Keratinocyte (primary cell): ENCODE measurements around the gene IL1RAPL2. TPM values are rescaled to one million over a fixed set of nuclear protein-coding genes. Genes with fewer than 3 reads are reported as not detected.

Experiments used
- DNase-seq: peaks from one replicate; pipeline ENCODE4 v3.0.0-alpha.2; 2011; ENCODE audit warnings: low read depth, missing footprints, low spot score
- FAIRE-seq: peaks from 2 replicates; lab custom pipeline; 2011; peaks lifted over from hg19 to GRCh38; lab: Jason Lieb, UNC
- H2AFZ ChIP-seq: 2 replicates; pipeline ENCODE4 v1.6.0; 2012; ENCODE audit warnings: low read length, control low read depth, inconsistent platforms; ENCODE audit not compliant: control insufficient read depth
- H3K27ac ChIP-seq: 2 replicates; pipeline ENCODE4 v1.5.1; 2011; ENCODE audit warnings: low read length; ENCODE audit not compliant: control insufficient read depth, insufficient read depth
- H3K27me3 ChIP-seq: 3 replicates; pipeline ENCODE4 v1.6.0; 2011; ENCODE audit warnings: low read length; ENCODE audit not compliant: control insufficient read depth, insufficient read depth; ENCODE audit errors: extremely low read depth
- H3K36me3 ChIP-seq, 2 experiments: 2 replicates in 1 of 2; 3 replicates in 1 of 2; pipeline ENCODE4 v1.5.1; 2011; ENCODE audit warnings: low read length in 2 of 2, mild to moderate bottlenecking in 1 of 2; ENCODE audit not compliant: control insufficient read depth in 2 of 2, insufficient read depth in 2 of 2; ENCODE audit errors: extremely low read depth in 1 of 2
- H3K4me1 ChIP-seq: 3 replicates; pipeline ENCODE4 v1.5.1; 2011; ENCODE audit warnings: low read length; ENCODE audit not compliant: control insufficient read depth, insufficient read depth; ENCODE audit errors: extremely low read depth
- H3K4me2 ChIP-seq: 3 replicates; pipeline ENCODE4 v1.6.0; 2011; ENCODE audit warnings: low read depth, low read length; ENCODE audit not compliant: control insufficient read depth, insufficient read depth; ENCODE audit errors: extremely low read depth
- H3K4me3 ChIP-seq, 3 experiments: fragments of 200-600 bp in 1 of 3; sonication (generic) in 1 of 3; 2 replicates in 2 of 3; 3 replicates in 1 of 3; pipeline ENCODE4 v1.5.1; 2011 to 2016; ENCODE audit warnings: low read length in 3 of 3, mild to moderate bottlenecking in 3 of 3, control low read depth in 2 of 3, inconsistent platforms in 1 of 3, low read depth in 1 of 3, mixed read lengths in 1 of 3, mixed run types in 1 of 3, moderate library complexity in 1 of 3; ENCODE audit not compliant: control insufficient read depth in 2 of 3, insufficient read depth in 2 of 3; ENCODE audit errors: extremely low read depth in 1 of 3
- H3K79me2 ChIP-seq: 2 replicates; pipeline ENCODE4 v1.6.0; 2012; ENCODE audit warnings: low read length; ENCODE audit not compliant: control insufficient read depth, insufficient read depth
- H3K9ac ChIP-seq: 3 replicates; pipeline ENCODE4 v1.6.0; 2011; ENCODE audit warnings: low read length; ENCODE audit not compliant: control insufficient read depth, insufficient read depth; ENCODE audit errors: extremely low read depth
- H3K9me1 ChIP-seq: 3 replicates; pipeline ENCODE4 v1.6.0; 2011; ENCODE audit warnings: low read length; ENCODE audit not compliant: control insufficient read depth, insufficient read depth; ENCODE audit errors: extremely low read depth
- H3K9me3 ChIP-seq: 2 replicates; pipeline ENCODE4 v1.5.1; 2012; ENCODE audit warnings: low read depth, low read length; ENCODE audit not compliant: control insufficient read depth
- H4K20me1 ChIP-seq: 3 replicates; pipeline ENCODE4 v1.6.0; 2011; ENCODE audit warnings: low read length; ENCODE audit not compliant: control insufficient read depth, insufficient read depth; ENCODE audit errors: extremely low read depth
- EZH2 ChIP-seq: IDR thresholded peaks from one replicate; pipeline ENCODE4 v1.6.1; 2012; ENCODE audit warnings: inconsistent platforms, mild to moderate bottlenecking, low read length, moderate library complexity
- dilution Hi-C: fragments of 300-500 bp; cut with MboI; formaldehyde crosslinking; loops from one replicate; pipeline ENCODE4 v1.7.0; 2020; ENCODE audit warnings: low sequenced_read_pairs; ENCODE audit not compliant: extremely low pct_ligation_motif_present
- polyA plus RNA-seq, 5 experiments: library from polyadenylated mRNA; depleted of rRNA in 3 of 5; stranded (reverse) in 3 of 5; stranded (forward) in 1 of 5; unstranded in 1 of 5; fragments of >200 nt; gene quantifications; 1 replicate in 1 of 5; 2 replicates in 3 of 5; 3 replicates in 1 of 5; pipeline versions ENCODE4 v1.2.1 to v1.2.3, GENCODE V29; 2011 to 2012; ENCODE audit warnings: missing spikeins in 2 of 5, low read depth in 1 of 5, low replicate concordance in 1 of 5
- TF ChIP-seq, protein P1 (sequence below), 3 experiments: IDR thresholded peaks in 1 of 3; conservative IDR thresholded peaks in 1 of 3; optimal IDR thresholded peaks in 1 of 3; 2 replicates in 2 of 3; 3 replicates in 1 of 3; pipeline versions ENCODE3 to v1.5.1; 2011; ENCODE audit warnings: low read length in 3 of 3, mild to moderate bottlenecking in 3 of 3, moderate library complexity in 2 of 3, control low read depth in 1 of 3, inconsistent platforms in 1 of 3; ENCODE audit not compliant: insufficient read depth in 2 of 3; ENCODE audit errors: extremely low read depth in 1 of 3

IL1RAPL2 gene
- polyA plus RNA-seq, 1 donor (not counting 4 experiments of a cell fraction or from before 2014, with no cell fraction given), result 0.24 TPM

DNA sequence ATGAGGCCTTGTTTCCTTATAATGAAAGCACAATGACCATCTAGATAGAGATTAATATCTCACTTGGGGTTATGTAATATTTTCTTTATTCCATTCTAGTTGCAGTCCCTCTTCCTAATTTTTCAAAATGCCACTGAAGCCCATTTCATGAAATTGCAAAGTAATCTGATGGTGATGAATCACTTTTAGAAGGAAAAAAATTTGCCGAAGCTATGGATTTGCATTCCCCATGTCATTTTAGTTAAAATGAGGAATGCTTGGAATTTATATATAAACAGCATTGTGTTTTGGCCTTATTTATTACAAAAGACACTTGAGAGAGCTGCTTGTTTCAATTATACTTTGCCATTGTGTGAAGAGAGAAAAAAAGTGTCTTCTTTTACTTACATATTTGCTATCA lies 896.2 kb downstream of the IL1RAPL2 start:
- Histone ChIP-seq H4K20me1 (no peaks in the 10 kb centered on the region), H3K4me3 (no peak overlapping the region), H3K27ac (no peak overlapping the region), H3K79me2 (no peaks in the 10 kb centered on the region), H3K9me3 (no peaks in the 10 kb centered on the region), H3K4me2 (no peak overlapping the region), H3K27me3 (no peaks in the 10 kb centered on the region), H3K36me3 (no peaks in the 10 kb centered on the region), H2AFZ (no peak overlapping the region), H3K9me1 (no peaks in the 10 kb centered on the region), H3K9ac (no peak overlapping the region), H3K4me1 (peaks cover 9% of the 10 kb centered on the region)
- no peak for DNase-seq
- FAIRE-seq, result no peak
- dilution Hi-C loops, result no loop called here
- TF ChIP-seq, protein P1, sequence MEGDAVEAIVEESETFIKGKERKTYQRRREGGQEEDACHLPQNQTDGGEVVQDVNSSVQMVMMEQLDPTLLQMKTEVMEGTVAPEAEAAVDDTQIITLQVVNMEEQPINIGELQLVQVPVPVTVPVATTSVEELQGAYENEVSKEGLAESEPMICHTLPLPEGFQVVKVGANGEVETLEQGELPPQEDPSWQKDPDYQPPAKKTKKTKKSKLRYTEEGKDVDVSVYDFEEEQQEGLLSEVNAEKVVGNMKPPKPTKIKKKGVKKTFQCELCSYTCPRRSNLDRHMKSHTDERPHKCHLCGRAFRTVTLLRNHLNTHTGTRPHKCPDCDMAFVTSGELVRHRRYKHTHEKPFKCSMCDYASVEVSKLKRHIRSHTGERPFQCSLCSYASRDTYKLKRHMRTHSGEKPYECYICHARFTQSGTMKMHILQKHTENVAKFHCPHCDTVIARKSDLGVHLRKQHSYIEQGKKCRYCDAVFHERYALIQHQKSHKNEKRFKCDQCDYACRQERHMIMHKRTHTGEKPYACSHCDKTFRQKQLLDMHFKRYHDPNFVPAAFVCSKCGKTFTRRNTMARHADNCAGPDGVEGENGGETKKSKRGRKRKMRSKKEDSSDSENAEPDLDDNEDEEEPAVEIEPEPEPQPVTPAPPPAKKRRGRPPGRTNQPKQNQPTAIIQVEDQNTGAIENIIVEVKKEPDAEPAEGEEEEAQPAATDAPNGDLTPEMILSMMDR (optimal IDR thresholded peaks at IDR 0.05 in 1 of 3, IDR thresholded peaks at IDR 0.05 in 1 of 3, conservative IDR thresholded peaks at IDR 0.05 in 1 of 3; ENCODE audit: extremely low read depth in 1 of 3, insufficient read depth in 2 of 3, low read length in 3 of 3), result no peak
- no peak for TF ChIP-seq EZH2

DNA sequence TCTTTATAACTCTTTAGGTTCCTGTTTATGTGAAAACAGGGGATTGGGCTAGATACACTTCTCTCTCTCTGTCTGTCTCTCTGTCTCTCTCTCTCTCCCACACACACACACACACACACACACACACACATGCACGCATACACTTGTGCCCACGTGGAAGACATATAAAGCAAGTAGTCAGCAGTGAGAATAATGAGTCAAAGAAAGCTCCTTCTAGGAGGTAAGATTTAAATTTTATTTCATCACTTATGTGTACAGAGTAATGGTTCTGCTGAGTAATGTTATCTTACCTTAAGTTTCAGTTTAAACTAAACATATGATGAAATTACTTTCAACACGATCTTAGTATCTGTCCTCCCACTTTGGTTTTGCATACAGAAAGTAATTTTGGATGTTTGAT lies 897.5 kb downstream of the IL1RAPL2 start:
- DNase-seq (no peak), FAIRE-seq (no peak)
- H3K4me1 ChIP-seq, result peaks cover 9% of the 10 kb centered on the region
- H3K4me3 ChIP-seq, result no peak overlapping the region
- H4K20me1 ChIP-seq, result no peaks in the 10 kb centered on the region
- dilution Hi-C loops, result no loop called here
- no peaks in the 10 kb centered on the region for H3K36me3 ChIP-seq
- H3K79me2 ChIP-seq, result no peaks in the 10 kb centered on the region
- TF ChIP-seq EZH2, result no peak
- TF ChIP-seq, protein P1 (optimal IDR thresholded peaks at IDR 0.05 in 1 of 3, IDR thresholded peaks at IDR 0.05 in 1 of 3, conservative IDR thresholded peaks at IDR 0.05 in 1 of 3; ENCODE audit: extremely low read depth in 1 of 3, insufficient read depth in 2 of 3, low read length in 3 of 3), result no peak
- no peaks in the 10 kb centered on the region for H3K9me1 ChIP-seq
- H3K27me3 ChIP-seq, result no peaks in the 10 kb centered on the region
- no peak overlapping the region for H2AFZ ChIP-seq
- H3K4me2 ChIP-seq, result no peak overlapping the region
- H3K9ac ChIP-seq, result no peak overlapping the region
- H3K9me3 ChIP-seq, result no peaks in the 10 kb centered on the region
- no peak overlapping the region for H3K27ac ChIP-seq
